OCI-LY3 (cell line): Measurements from ENCODE around the gene RXFP3.

Experiments
- EZH2phosphoT487 ChIP-seq: fragments of 200-600 bp; shearing (Covaris generic); IDR thresholded peaks from 2 replicates; pipeline ENCODE4 v1.6.1; 2018; ENCODE audit warnings: antibody characterized with exemption, mixed run types, low read depth
- TF ChIP-seq, protein P1 (sequence below): fragments of 200-600, 300-600 bp; sonication (generic); IDR thresholded peaks from 2 replicates; pipeline ENCODE4 v1.5.1; 2014; ENCODE audit warnings: antibody characterized with exemption, low read length, low read depth

DNA sequence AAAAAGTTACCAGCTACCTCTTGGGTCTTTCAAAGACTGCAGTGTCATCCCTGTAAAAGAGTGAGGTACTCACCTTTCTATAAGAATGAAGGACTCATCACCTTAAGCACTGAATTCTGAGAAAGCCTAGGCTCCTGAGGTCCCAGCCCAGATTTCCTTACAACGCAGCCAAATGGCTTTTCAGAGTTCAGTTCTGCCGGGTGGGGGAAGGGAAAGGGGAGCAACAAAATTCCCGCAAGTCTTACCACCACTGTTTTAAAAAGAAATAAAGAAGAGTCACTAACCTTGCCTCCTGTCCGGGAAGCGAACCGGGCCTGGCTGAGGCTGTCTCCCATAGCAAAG, 44.8 kb upstream of the RXFP3 start:
- TF ChIP-seq, protein P1, sequence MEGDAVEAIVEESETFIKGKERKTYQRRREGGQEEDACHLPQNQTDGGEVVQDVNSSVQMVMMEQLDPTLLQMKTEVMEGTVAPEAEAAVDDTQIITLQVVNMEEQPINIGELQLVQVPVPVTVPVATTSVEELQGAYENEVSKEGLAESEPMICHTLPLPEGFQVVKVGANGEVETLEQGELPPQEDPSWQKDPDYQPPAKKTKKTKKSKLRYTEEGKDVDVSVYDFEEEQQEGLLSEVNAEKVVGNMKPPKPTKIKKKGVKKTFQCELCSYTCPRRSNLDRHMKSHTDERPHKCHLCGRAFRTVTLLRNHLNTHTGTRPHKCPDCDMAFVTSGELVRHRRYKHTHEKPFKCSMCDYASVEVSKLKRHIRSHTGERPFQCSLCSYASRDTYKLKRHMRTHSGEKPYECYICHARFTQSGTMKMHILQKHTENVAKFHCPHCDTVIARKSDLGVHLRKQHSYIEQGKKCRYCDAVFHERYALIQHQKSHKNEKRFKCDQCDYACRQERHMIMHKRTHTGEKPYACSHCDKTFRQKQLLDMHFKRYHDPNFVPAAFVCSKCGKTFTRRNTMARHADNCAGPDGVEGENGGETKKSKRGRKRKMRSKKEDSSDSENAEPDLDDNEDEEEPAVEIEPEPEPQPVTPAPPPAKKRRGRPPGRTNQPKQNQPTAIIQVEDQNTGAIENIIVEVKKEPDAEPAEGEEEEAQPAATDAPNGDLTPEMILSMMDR, result no peak
- TF ChIP-seq EZH2phosphoT487, result no peak
